Neural crest cell (in vitro differentiated cells): ENCODE data around the gene CD160. TPM values are rescaled to one million over a fixed set of nuclear protein-coding genes. Genes with fewer than 3 reads are reported as not detected.

Source experiments
- DNase-seq: peaks from one replicate; pipeline ENCODE4 v3.0.0; 2021; ENCODE audit warnings: low read depth, mixed read lengths, low spot score
- H3K27ac Mint-ChIP-seq: one replicate; pipeline ENCODE4 v1.8.0; 2021; ENCODE audit warnings: mild to moderate bottlenecking, mixed read lengths; ENCODE audit not compliant: unreplicated experiment
- H3K27me3 Mint-ChIP-seq: 2 replicates; pipeline ENCODE4 v1.8.0; 2021; ENCODE audit warnings: low read depth, mild to moderate bottlenecking, mixed read lengths
- H3K36me3 Mint-ChIP-seq: 2 replicates; pipeline ENCODE4 v1.8.0; 2021; ENCODE audit warnings: low read depth, mild to moderate bottlenecking, mixed read lengths
- H3K4me1 Mint-ChIP-seq: 2 replicates; pipeline ENCODE4 v1.8.0; 2021; ENCODE audit warnings: mixed read lengths
- H3K4me3 Mint-ChIP-seq: one replicate; pipeline ENCODE4 v1.8.0; 2021; ENCODE audit warnings: mild to moderate bottlenecking, mixed read lengths
- H3K9me3 Mint-ChIP-seq: 2 replicates; pipeline ENCODE4 v1.8.0; 2021; ENCODE audit warnings: mixed read lengths
- CTCF ChIP-seq: fragments of 200-600 bp; sonication (generic); conservative IDR thresholded peaks from 2 replicates; pipeline ENCODE4 v1.5.0; 2021; ENCODE audit warnings: antibody characterized with exemption, mild to moderate bottlenecking
- total RNA-seq: library from RNA; stranded (reverse); gene quantifications from 2 replicates; pipeline ENCODE4 v1.2.1, GENCODE V29; 2021

The CD160 gene
- total RNA-seq, 1 donor from 2014 or later = not detected

- no peaks in the 10 kb centered on the region for H3K4me1 Mint-ChIP-seq
- no peak for TF ChIP-seq CTCF
- no peaks in the 10 kb centered on the region for H3K9me3 Mint-ChIP-seq
- no peak overlapping the region for H3K27ac Mint-ChIP-seq
- peaks cover 10% of the 10 kb centered on the region for H3K36me3 Mint-ChIP-seq
- no peak overlapping the region for H3K4me3 Mint-ChIP-seq
- H3K27me3 Mint-ChIP-seq = no peaks in the 10 kb centered on the region
- no peak for DNase-seq
Measured at GRCh38 chr1:145740269-145740668, 21.0 kb downstream of the CD160 start.

- H3K36me3 Mint-ChIP-seq = peaks cover 21% of the 10 kb centered on the region
- no peak overlapping the region for H3K27ac Mint-ChIP-seq
- H3K27me3 Mint-ChIP-seq = no peaks in the 10 kb centered on the region
- no peak overlapping the region for H3K4me3 Mint-ChIP-seq
- H3K9me3 Mint-ChIP-seq = no peaks in the 10 kb centered on the region
- H3K4me1 Mint-ChIP-seq = peaks cover 9% of the 10 kb centered on the region
- DNase-seq = no peak
- TF ChIP-seq CTCF = no peak
Measured at GRCh38 chr1:145747398-145748247, 28.3 kb downstream of the CD160 start.

GRCh38 chr1:145750426-145750825, 31.1 kb downstream of the CD160 start:
- no peak for TF ChIP-seq CTCF
- H3K4me3 Mint-ChIP-seq = no peak overlapping the region

GRCh38 chr1:145751491-145752037, 32.3 kb downstream of the CD160 start:
- Mint-ChIP-seq H3K4me3 (no peak overlapping the region), H3K27ac (peak overlapping the region; percentile 50), H3K27me3 (no peaks in the 10 kb centered on the region), H3K36me3 (peaks cover 14% of the 10 kb centered on the region), H3K4me1 (peaks cover 9% of the 10 kb centered on the region), H3K9me3 (no peaks in the 10 kb centered on the region)
- no peak for DNase-seq
- TF ChIP-seq CTCF = no peak

More at GRCh38 chr1:145750426-145750825, 31.1 kb downstream of the CD160 start:
- H3K9me3 Mint-ChIP-seq = no peaks in the 10 kb centered on the region
- H3K4me1 Mint-ChIP-seq = peaks cover 9% of the 10 kb centered on the region
- no peak for DNase-seq
- peaks cover 11% of the 10 kb centered on the region for H3K36me3 Mint-ChIP-seq
- no peak overlapping the region for H3K27ac Mint-ChIP-seq
- no peaks in the 10 kb centered on the region for H3K27me3 Mint-ChIP-seq

GRCh38 chr1:145757420-145757819, 38.1 kb downstream of the CD160 start:
- no peaks in the 10 kb centered on the region for H3K27me3 Mint-ChIP-seq
- H3K36me3 Mint-ChIP-seq = peaks cover 36% of the 10 kb centered on the region
- DNase-seq = no peak
- peaks cover 9% of the 10 kb centered on the region for H3K9me3 Mint-ChIP-seq
- no peak for TF ChIP-seq CTCF
- no peak overlapping the region for H3K4me3 Mint-ChIP-seq
- no peaks in the 10 kb centered on the region for H3K4me1 Mint-ChIP-seq
- H3K27ac Mint-ChIP-seq = no peak overlapping the region
